Measurements from ENCODE around the gene B4GALT5.

DNA sequence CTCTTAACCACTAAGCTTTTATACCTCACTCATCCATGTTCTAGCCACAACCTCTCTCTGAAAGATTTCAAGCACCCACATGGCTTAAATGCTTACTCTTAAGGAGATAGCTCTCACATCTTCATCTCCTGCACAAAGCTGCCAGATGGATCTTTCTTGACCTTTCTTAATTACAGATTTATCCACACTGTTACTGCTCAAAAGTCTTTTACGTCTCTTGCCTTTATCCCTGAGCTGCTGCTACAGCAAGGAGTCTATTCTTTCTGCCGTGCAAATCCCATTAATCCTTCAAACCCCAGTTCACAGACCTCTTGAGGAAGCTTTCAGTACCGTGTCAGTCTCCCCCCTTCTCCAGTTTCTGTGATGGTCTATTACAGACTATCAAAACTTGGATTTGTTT lies 54.6 kb downstream of the B4GALT5 start:
- TF ChIP-seq POLR2AphosphoS5 (IDR thresholded peaks at IDR 0.05; ENCODE audit: low read depth) = no peak
- TF ChIP-seq, protein P1, sequence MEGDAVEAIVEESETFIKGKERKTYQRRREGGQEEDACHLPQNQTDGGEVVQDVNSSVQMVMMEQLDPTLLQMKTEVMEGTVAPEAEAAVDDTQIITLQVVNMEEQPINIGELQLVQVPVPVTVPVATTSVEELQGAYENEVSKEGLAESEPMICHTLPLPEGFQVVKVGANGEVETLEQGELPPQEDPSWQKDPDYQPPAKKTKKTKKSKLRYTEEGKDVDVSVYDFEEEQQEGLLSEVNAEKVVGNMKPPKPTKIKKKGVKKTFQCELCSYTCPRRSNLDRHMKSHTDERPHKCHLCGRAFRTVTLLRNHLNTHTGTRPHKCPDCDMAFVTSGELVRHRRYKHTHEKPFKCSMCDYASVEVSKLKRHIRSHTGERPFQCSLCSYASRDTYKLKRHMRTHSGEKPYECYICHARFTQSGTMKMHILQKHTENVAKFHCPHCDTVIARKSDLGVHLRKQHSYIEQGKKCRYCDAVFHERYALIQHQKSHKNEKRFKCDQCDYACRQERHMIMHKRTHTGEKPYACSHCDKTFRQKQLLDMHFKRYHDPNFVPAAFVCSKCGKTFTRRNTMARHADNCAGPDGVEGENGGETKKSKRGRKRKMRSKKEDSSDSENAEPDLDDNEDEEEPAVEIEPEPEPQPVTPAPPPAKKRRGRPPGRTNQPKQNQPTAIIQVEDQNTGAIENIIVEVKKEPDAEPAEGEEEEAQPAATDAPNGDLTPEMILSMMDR (IDR thresholded peaks at IDR 0.05; ENCODE audit: insufficient read depth, low read length) = no peak
